ENCODE data around the gene CELA3A. TPM values are rescaled to one million over a fixed set of nuclear protein-coding genes. Genes with fewer than 3 reads are reported as not detected.

Gene CELA3A
- polyA plus RNA-seq, 2 of the 4 experiments (the other 2 are of a cell fraction) = not detected

- WGBS (ENCODE audit: missing lambda C conversion rate) = 22% methylated on average over 34 of the region's 81 CpGs
- ChIA-PET CTCF (interaction anchor here (1.1 to 1.6 kb wide), 2 partner anchors 22 to 28 kb away, joined by 3 read pairs; no protein-coding TSS in a partner anchor), POLR2A (interaction anchor here (0.6 to 2.0 kb wide), 4 partner anchors 10 to 28 kb away, joined by 3 to 13 read pairs (median 6); no protein-coding TSS in a partner anchor)
- peak; percentile 83; the same call in 2 of the 3 replicates for TF ChIP-seq BCL3 (IDR thresholded peaks at IDR 0.05)
- 0 out of 2 replicates have a peak, but pooled peaks have one; percentile 30 for TF ChIP-seq MYC (IDR thresholded peaks at IDR 0.05; ENCODE audit: borderline replicate concordance, low read length)
- TF ChIP-seq, protein P1, sequence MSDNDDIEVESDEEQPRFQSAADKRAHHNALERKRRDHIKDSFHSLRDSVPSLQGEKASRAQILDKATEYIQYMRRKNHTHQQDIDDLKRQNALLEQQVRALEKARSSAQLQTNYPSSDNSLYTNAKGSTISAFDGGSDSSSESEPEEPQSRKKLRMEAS (IDR thresholded peaks at IDR 0.05) = peak; percentile 57; the same call in 1 of the 2 replicates
- no peak for TF ChIP-seq ESRRA (IDR thresholded peaks at IDR 0.05; ENCODE audit: borderline replicate concordance, low read length)
- no peak for TF ChIP-seq GATA3 (IDR thresholded peaks at IDR 0.05; ENCODE audit: borderline replicate concordance)
- no peak for TF ChIP-seq NR3C1 (IDR thresholded peaks at IDR 0.05)
- no peak for TF ChIP-seq ATOH8 (CRISPR knock-in tag; IDR thresholded peaks at IDR 0.05; ENCODE audit: low read depth)
- peak; percentile 72 for TF ChIP-seq POLR2A (IDR thresholded peaks at IDR 0.05; ENCODE audit: low read length)
- peak; percentile 51 to 78; a peak in 3 of 5 replicates for TF ChIP-seq JUN (IDR thresholded peaks at IDR 0.05)
- no peak for TF ChIP-seq EP300 (IDR thresholded peaks at IDR 0.05)
- TF ChIP-seq PHF8 (IDR thresholded peaks at IDR 0.05; ENCODE audit: borderline replicate concordance, low read depth) = peak; percentile 65; the same call in 1 of the 2 replicates
- peak; percentile 47; the same call in 1 of the 2 replicates for TF ChIP-seq CHD4 (IDR thresholded peaks at IDR 0.05; ENCODE audit: borderline replicate concordance)
- 0 out of 2 replicates have a peak, but pooled peaks have one; percentile 26 for TF ChIP-seq KDM1A (IDR thresholded peaks at IDR 0.05; ENCODE audit: low read depth)
- Histone ChIP-seq H3K27ac (peak within 1 kb of the TSS; percentile 100), H3K9me3 (no peaks in the 10 kb centered on the region), H3K4me3 (peak within 1 kb of the TSS; percentile 100), H3K4me1 (peaks cover 18% of the 10 kb centered on the region), H3K4me2 (peak within 1 kb of the TSS; percentile 99)
- peak; percentile 96 to 97 for ATAC-seq
- DNase-seq (ENCODE audit: low read depth in 1 of 2, low spot score in 1 of 2) = peak; percentile 61 to 94
- FAIRE-seq = no peak
Observed at GRCh38 chr1:22052115-22053016, 50.9 kb downstream of the CELA3A start, which contains the start of gene CDC42. Gene CDC42, plus strand, starts transcription at chr1:22052709. Its CDS starts 25,770 bp downstream, at chr1:22078479.

DNA sequence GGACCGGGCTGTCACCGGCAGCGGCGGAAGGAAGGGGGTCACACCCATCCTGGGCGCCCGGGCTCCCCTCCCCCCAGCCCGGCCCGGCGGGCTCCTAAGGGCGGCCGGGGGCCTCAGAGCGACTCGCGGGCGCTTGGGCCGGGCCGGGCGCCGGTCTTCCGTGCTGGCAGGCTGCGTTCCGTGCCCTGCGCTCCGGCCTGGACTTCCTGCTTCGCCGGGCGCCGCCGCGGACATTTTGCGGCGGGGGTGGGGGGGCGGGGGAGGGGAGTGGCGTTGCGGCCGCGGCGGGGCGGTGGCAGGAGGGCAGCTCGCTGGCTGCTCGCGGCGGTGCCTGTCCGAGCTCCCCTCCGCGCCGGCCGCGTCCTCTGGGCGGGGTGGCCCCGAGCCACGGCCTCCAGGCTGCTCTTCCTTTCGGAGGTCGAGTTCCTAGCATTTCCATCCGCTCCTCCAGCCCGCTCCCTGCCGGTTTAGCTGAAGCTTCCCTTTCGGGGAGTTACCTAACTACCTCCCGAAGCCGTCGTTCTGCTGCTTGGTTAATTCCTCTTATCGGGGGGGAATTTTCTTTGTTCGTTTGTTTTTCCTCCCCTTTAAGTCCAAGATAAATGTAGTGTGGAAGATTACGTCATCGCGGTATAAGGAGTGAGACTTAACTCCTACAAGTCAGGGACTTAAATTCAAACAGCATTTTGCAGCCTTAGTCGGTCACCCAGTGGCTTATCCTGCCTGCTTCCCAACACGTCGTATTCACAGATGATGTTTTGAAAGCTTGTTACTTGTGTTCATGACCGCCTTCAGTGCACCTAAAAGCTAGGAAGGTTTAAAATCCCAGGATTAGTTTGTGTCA is 51.8 kb downstream of the CELA3A start:
- Histone ChIP-seq H3K4me3 (peak overlapping the region; percentile 100), H3K9me3 (no peaks in the 10 kb centered on the region), H3K4me2 (peak overlapping the region; percentile 99), H3K4me1 (peaks cover 18% of the 10 kb centered on the region), H3K27ac (peak overlapping the region; percentile 100)
- FAIRE-seq (no peak), DNase-seq (ENCODE audit: low read depth in 1 of 2, low spot score in 1 of 2) (peak in 1 of 2 experiments; percentile 56), ATAC-seq (peak; percentile 67 to 75)
- ChIA-PET CTCF (no interaction called here), POLR2A (interaction anchor here (1.0 to 2.0 kb wide), 2 partner anchors 27 to 29 kb away, joined by 3 to 13 read pairs; no protein-coding TSS in a partner anchor)
- TF ChIP-seq MYC (IDR thresholded peaks at IDR 0.05; ENCODE audit: borderline replicate concordance, low read length) = no peak
- peak; percentile 6; the same call in 1 of the 2 replicates for TF ChIP-seq PHF8 (IDR thresholded peaks at IDR 0.05; ENCODE audit: borderline replicate concordance, low read depth)
- under 1% methylated on average over 22 of the region's 70 CpGs for WGBS (ENCODE audit: missing lambda C conversion rate)

DNA sequence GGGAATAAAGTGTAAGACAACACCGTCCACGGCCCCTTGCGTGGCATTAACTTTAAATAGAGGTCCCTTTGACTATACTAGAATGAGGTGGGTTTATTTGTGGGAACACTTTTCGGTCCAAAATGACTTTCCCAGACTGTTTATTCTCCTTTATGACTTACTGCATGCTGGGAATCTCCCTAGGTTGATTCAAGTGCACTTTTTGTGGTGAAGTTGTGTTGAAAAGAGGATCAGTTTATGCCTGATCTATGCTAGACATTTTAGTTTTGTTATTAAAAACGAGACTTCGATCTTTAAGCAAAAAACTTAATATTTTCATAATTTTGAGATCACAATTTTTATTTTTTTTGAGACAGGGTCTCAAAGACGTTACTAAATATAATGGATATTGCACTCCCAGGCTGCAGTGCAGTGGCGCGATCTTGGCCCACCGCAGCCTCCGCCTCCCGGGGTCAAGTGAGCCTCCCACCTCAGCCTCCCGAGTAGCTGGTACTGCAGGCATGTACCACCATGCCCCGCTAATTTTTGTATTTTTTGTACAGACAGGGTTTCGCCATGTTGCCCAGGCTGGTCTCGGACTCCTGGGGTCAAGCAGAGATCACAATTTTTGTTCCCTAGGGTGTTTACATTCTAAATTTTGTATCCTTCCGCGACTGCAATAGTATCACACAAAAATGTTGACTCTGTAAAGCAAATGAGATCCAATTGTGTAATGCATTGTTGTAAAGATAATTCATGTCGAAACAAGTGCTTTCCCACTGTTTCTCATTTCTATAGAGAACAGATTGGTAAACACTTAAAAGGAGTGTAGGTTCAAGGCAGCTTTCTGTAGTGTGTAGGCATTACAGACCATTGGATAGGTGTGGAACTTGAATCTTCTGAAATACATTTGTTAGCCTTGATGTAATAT is 52.7 kb downstream of the CELA3A start:
- ATAC-seq (no peak), FAIRE-seq (no peak), DNase-seq (ENCODE audit: low read depth in 1 of 2, low spot score in 1 of 2) (no peak)
- ChIA-PET POLR2A (interaction anchor here (2.0 kb wide), 1 partner anchor 30 kb away, joined by 13 read pairs; no protein-coding TSS in a partner anchor), CTCF (no interaction called here)
- WGBS (ENCODE audit: missing lambda C conversion rate) = 63% methylated on average over 17 of the region's 19 CpGs
- Histone ChIP-seq H3K4me3 (peak overlapping the region; percentile 100), H3K4me2 (peak overlapping the region; percentile 99), H3K27ac (peak overlapping the region; percentile 100), H3K9me3 (no peaks in the 10 kb centered on the region), H3K4me1 (peaks cover 18% of the 10 kb centered on the region)
- TF ChIP-seq PHF8 (IDR thresholded peaks at IDR 0.05; ENCODE audit: borderline replicate concordance, low read depth) = no peak
- no peak for TF ChIP-seq MAFK (IDR thresholded peaks at IDR 0.05; ENCODE audit: partially characterized antibody)
- TF ChIP-seq EHMT2 (IDR thresholded peaks at IDR 0.05; ENCODE audit: low read depth) = no peak
- TF ChIP-seq, protein P1 (IDR thresholded peaks at IDR 0.05) = no peak
- no peak for TF ChIP-seq HOXA7 (CRISPR knock-in tag; IDR thresholded peaks at IDR 0.05)
- no peak for TF ChIP-seq CEBPB (IDR thresholded peaks at IDR 0.05)
- TF ChIP-seq, protein P2, sequence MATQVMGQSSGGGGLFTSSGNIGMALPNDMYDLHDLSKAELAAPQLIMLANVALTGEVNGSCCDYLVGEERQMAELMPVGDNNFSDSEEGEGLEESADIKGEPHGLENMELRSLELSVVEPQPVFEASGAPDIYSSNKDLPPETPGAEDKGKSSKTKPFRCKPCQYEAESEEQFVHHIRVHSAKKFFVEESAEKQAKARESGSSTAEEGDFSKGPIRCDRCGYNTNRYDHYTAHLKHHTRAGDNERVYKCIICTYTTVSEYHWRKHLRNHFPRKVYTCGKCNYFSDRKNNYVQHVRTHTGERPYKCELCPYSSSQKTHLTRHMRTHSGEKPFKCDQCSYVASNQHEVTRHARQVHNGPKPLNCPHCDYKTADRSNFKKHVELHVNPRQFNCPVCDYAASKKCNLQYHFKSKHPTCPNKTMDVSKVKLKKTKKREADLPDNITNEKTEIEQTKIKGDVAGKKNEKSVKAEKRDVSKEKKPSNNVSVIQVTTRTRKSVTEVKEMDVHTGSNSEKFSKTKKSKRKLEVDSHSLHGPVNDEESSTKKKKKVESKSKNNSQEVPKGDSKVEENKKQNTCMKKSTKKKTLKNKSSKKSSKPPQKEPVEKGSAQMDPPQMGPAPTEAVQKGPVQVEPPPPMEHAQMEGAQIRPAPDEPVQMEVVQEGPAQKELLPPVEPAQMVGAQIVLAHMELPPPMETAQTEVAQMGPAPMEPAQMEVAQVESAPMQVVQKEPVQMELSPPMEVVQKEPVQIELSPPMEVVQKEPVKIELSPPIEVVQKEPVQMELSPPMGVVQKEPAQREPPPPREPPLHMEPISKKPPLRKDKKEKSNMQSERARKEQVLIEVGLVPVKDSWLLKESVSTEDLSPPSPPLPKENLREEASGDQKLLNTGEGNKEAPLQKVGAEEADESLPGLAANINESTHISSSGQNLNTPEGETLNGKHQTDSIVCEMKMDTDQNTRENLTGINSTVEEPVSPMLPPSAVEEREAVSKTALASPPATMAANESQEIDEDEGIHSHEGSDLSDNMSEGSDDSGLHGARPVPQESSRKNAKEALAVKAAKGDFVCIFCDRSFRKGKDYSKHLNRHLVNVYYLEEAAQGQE (IDR thresholded peaks at IDR 0.05) = no peak
- no peak for TF ChIP-seq NPAS2 (CRISPR knock-in tag; IDR thresholded peaks at IDR 0.05; ENCODE audit: borderline replicate concordance)
- no peak for TF ChIP-seq POLR2AphosphoS2 (conservative IDR thresholded peaks at IDR 0.05; ENCODE audit: low read length)
- TF ChIP-seq CHD4 (IDR thresholded peaks at IDR 0.05; ENCODE audit: borderline replicate concordance) = no peak
